Mucosa of descending colon (tissue), 3 donors: Measurements from ENCODE around the gene GATA5. TPM values are rescaled to one million over a fixed set of nuclear protein-coding genes. Genes with fewer than 3 reads are reported as not detected.

Source experiments
- ATAC-seq: fragments of 200-7000 bp; cut with Tn5 transposase; one replicate; pipeline ENCODE4 v1.9.1; 2020; ENCODE audit warnings: mild to moderate bottlenecking, moderate library complexity
- DNase-seq, 3 donors: peaks; one replicate each; pipeline ENCODE4 v3.0.0-alpha.2; 2020
- H3K36me3 ChIP-seq: fragments of 200-600 bp; one replicate; pipeline ENCODE4 v1.8.0; 2021; ENCODE audit warnings: low read depth, mild to moderate bottlenecking
- H3K4me1 ChIP-seq: fragments of 200-600 bp; one replicate; pipeline ENCODE4 v1.8.0; 2021; ENCODE audit warnings: low read depth, mild to moderate bottlenecking
- H3K4me3 ChIP-seq: fragments of 200-600 bp; one replicate; pipeline ENCODE4 v1.8.0; 2021; ENCODE audit warnings: mild to moderate bottlenecking
- H3K9me3 ChIP-seq: fragments of 200-600 bp; one replicate; pipeline ENCODE4 v1.8.0; 2021; ENCODE audit warnings: mild to moderate bottlenecking
- CTCF ChIP-seq: fragments of 200-600 bp; IDR thresholded peaks from one replicate; pipeline ENCODE4 v1.8.0; 2022; ENCODE audit warnings: antibody characterized with exemption, mild to moderate bottlenecking
- intact Hi-C, 2 donors: fragments of 100-400 bp; cut with DNase I in 1 of 2; cut with micrococcal nuclease in 1 of 2; formaldehyde crosslinking; loops; one replicate each; pipeline versions ENCODE4 v1.11.0 to v1.11.1; 2022; cut with DNase I, micrococcal nuclease
- total RNA-seq, 3 donors: library from RNA; stranded (reverse); fragmentation: NEBNext Ultra II Directional in 2 of 3; extraction: Animal tissue kit (Norgen Biotek cat#: 25700) in 2 of 3; gene quantifications; one replicate each; pipeline versions ENCODE4 v1.2.1 to v1.2.4, GENCODE V29; 2021 to 2023
- donor health status: DM: no; HTN: no; CAD: no; lungs with moderate emphysema.
- donor health status: DM: no; HTN: no; CAD: no.
- donor health status: DM: no; HTN: yes; CAD: no.

GATA5 gene
- total RNA-seq, 3 donors from 2014 or later = 0.14 to 0.22 TPM; not detected in 1

DNA sequence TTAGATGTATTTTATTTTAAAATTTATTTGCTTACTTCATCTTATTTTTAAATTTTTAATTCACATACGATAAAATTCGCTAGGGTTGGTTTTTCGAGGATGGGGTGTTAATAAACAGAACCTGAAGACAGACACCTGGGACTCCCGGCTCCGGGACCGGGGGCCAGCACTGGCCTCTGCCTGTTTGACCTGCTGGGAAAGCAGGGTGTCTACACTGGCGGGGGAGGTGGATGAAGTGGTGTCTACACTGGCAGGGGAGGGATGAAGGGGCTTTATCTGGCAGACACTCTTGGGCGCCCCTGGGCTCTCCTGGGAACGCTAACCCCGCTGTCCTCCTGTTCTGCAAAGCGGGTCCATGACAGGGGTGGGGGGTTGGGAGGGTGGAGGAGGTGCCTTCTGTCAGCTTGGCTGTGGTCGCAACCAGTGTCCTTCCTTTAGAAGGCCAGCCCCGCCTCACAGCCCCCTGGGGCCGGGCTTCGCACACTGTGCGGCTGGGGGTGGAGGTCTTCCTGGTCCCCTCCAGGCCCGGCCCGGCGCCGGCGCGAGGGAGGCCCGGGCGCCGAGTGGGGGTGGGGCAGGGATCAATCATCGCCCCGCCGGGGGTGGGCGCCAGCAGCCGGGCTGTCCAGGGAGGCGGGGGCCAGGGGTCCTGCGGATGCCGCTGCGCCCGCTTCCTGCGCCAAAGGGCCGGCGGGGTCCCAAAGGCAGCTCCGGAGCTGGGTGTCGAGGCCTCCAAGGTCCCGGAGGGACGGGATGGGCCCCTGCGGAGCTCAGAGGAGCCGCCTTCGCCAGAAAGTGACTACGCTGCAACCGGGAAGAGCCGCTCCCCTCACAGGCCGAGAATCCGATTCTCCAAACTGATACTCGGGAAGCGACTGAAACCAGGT, 1.8 kb downstream of the GATA5 start:
- intact Hi-C loops = no loop called here
- DNase-seq (no peak), ATAC-seq (no peak)
- Histone ChIP-seq H3K4me3 (no peak overlapping the region), H3K4me1 (peaks cover 3% of the 10 kb centered on the region), H3K36me3 (no peaks in the 10 kb centered on the region), H3K9me3 (no peaks in the 10 kb centered on the region)
- no peak for TF ChIP-seq CTCF

DNA sequence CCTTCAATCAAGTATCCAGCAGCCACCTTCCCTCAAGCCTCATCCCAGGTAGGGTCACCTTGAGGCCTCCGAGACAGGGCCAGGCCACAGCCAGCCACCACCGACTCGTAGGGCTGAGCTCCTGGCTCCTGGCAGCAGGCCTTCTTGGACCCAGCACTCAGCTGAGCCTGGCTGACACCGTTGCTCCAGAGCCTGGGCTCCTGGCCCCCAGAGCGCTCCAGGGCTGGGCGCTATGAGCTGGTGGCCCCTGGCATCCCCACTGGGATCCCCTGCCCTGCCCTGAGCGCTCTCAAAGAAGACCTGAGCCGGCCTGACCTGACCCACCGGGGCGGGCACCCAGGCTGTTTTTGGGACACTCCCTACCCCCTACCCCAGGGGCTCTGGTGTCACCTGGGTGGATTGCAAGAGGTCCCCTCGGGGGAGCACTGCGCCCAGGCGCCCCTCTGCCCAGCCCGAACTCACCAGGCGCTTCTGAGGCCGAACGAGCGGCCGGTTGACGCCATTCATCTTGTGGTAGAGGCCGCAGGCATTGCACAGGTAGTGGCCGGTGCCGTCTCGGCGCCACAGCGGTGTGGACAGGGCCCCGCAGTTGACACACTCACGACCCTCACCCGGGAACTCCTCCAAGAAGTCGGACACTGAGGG, 2.7 kb downstream of the GATA5 start:
- no peak for TF ChIP-seq CTCF
- intact Hi-C loops = no loop called here
- ATAC-seq = no peak
- Histone ChIP-seq H3K4me1 (peaks cover 3% of the 10 kb centered on the region), H3K36me3 (no peaks in the 10 kb centered on the region), H3K9me3 (no peaks in the 10 kb centered on the region), H3K4me3 (no peak overlapping the region)
- DNase-seq = no peak

GRCh38 chr20:62472138-62472940, 3.5 kb downstream of the GATA5 start:
- ATAC-seq = peak; percentile 34
- no peak for TF ChIP-seq CTCF
- peaks cover 3% of the 10 kb centered on the region for H3K4me1 ChIP-seq
- H3K9me3 ChIP-seq = no peaks in the 10 kb centered on the region
- no peak for DNase-seq
- intact Hi-C loops = no loop called here
- no peaks in the 10 kb centered on the region for H3K36me3 ChIP-seq
- H3K4me3 ChIP-seq = no peak overlapping the region

- TF ChIP-seq CTCF = no peak
- DNase-seq (no peak), ATAC-seq (no peak)
- H3K36me3 ChIP-seq = no peaks in the 10 kb centered on the region
- H3K9me3 ChIP-seq = no peaks in the 10 kb centered on the region
- H3K4me1 ChIP-seq = no peaks in the 10 kb centered on the region
- intact Hi-C loops = no loop called here
- no peak overlapping the region for H3K4me3 ChIP-seq
Observed at GRCh38 chr20:62470459-62470858, 5.3 kb downstream of the GATA5 start.

DNA sequence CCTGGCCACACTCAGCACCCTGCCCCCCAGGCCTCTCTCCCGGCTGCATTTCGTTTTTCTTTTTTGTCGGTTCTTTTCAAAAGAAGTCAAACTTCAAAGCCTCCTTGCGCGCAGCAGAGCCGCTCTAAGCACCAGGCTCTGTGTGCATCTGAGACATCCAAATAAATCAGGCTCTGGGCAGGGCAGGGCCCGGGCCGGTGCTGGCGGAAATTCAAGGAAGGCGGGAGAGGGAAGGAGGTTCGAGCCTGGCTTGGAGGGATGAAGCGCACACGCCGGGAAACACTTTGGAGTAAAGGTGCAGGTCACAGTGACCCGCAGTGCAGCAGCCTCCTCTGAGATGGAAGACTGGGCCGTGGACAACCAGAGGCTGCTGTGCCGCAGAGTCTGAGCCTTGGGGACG, 5.8 kb downstream of the GATA5 start:
- no peak for ATAC-seq
- no peaks in the 10 kb centered on the region for H3K9me3 ChIP-seq
- H3K4me1 ChIP-seq = no peaks in the 10 kb centered on the region
- DNase-seq = no peak
- no peaks in the 10 kb centered on the region for H3K36me3 ChIP-seq
- intact Hi-C loops = no loop called here
- H3K4me3 ChIP-seq = no peak overlapping the region
- no peak for TF ChIP-seq CTCF
